Cerebellar cortex (tissue), 1 donor: ENCODE results near the gene ADGRE2.

Experiments used
- DNase-seq: peaks from one replicate; pipeline ENCODE4 v3.0.0-alpha.2; 2015; ENCODE audit warnings: low spot score

Gene ADGRE2

DNA sequence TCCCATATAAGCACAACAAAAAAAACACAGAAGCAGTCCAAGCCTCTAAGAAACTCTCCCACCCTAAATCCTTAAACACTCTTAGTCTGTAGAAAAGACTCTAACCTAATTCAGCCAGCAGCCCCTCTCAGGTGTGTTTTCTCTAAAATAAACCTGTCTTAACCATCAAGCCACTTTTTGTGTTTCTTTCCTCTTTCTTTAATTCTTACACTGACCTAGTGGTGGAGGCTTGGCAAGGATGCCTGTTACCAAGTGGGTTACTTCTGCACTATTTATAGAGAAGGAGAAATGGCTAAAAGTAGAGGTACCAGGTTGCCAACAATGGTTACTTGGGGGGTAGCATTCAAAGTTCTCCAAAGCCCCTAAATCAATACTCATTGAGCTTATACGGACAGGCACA, 44.8 kb downstream of the ADGRE2 start:
- DNase-seq: no peak

DNA sequence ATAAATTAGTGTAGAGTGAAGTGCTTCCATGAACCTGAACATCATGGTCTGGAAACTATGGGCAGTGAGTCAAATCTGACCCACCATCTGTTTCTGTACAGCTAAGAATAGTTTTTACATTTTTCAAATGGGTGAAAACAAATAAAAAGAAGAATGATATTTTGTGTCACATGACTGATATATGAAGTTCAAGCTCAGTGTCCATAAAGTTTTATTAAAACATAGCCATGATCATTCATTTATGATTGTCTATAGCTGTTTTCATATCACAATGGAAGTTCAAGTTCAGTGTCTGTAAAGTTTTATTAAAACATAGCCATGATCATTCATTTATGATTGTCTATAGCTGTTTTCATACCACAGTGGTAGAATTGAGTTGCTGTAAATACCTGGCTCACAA, 45.9 kb downstream of the ADGRE2 start:
- DNase-seq: no peak

DNA sequence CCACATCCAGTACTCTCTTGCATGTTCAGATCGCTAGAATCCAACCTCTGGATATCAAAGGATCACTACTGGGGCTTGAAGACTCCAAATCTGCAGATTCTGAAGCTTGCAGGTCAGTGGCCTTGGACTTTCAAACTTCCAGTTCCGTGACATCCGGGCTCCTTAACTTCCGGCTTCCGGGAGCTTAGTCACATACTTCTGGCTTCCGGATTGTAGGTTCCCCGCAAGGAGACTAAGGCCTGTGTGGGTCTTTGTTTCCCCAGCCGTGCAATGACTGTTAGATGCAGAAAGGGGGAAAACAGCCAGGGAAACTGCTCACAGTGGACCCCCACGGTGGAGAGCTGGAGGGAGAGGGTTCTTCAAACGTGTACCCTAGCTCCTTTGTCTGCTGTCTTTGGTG, 47.2 kb downstream of the ADGRE2 start:
- no peak for DNase-seq

DNA sequence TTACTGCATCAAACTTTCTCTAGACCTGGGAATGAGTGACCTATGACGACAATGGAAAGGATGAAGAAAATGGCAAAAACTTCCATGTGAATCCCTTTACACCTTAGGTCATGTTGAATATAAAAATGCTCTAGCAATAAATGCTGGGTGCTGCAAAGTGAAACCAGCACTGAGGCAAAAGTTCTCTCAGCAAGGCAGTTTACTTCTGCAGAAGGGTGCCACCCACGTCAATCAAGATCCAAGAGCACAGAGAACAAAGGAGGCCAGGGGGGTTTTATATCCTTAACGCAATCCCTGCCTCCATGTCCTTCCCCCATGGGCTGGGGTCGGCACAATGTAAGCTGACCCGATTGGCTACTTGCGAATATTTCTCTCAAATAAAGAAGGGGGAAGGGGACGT, 49.8 kb downstream of the ADGRE2 start:
- no peak for DNase-seq

DNA sequence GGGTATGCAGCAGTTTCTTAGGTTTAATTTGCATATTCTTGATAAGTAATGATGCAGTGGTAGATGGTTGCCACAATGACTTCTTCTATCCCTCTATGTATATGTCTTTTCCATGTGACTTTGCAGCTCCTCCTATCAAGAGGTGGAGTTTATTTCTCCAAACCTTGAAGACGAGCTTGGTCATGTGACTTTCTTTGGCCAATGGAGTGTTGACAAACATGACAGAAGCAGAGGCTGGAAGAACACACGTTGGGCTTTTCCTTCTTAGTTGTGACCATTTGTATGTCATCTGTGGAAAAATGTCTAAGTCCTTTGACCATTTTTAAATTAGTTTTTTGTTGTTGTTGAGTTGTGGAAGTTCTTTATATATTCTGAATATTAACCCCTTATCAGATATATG, 56.2 kb downstream of the ADGRE2 start:
- no peak for DNase-seq

DNA sequence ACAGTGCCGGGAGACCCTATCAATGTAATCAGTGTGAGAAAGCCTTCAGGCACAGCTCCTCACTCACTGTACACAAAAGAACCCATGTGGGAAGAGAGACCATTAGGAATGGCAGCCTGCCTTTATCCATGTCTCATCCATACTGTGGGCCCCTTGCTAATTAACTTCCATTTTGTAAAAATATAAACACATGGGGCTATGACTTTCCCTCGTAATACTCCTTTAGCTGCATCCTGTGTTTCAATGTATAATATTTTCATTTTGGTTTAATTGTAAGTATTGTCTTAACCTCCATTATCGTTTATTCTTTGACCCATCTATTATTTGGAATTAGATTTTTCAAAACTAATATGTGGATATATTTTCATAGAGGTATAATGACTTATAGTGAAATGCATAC, 59.2 kb downstream of the ADGRE2 start:
- no peak for DNase-seq

DNA sequence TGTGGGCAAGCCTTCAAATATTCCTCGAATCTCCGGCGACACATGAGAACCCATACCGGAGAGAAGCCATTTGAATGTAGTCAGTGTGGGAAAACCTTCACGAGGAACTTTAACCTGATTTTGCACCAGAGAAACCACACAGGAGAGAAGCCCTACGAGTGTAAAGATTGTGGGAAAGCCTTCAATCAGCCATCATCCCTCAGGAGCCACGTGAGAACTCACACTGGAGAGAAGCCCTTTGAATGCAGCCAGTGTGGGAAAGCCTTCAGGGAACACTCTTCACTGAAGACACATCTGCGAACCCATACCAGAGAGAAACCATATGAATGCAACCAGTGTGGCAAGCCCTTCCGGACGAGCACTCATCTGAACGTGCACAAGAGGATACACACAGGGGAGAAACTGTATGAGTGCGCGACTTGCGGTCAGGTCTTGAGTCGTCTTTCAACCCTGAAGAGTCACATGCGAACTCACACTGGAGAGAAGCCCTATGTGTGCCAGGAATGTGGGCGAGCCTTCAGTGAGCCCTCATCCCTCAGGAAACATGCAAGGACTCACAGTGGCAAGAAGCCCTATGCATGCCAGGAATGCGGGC, 59.7 kb downstream of the ADGRE2 start:
- DNase-seq: no peak

DNA sequence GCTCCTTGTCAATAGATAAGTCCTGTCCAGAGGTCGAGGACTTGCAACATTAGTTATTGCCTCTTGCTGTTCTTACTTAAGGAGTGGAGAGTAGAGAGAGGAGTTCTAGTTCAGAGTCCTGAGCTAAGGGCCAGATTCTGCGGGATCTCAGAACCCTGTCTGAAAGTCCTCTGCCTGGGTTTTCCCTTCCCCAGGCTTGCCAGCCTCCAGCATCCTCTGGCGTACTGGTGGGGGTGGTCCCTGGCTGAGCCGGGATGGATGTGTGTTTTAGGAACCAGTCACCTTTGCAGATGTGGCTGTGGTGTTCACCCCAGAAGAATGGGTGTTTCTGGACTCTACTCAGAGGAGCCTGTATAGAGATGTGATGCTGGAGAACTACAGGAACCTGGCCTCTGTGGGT, 62.5 kb downstream of the ADGRE2 start:
- no peak for DNase-seq

DNA sequence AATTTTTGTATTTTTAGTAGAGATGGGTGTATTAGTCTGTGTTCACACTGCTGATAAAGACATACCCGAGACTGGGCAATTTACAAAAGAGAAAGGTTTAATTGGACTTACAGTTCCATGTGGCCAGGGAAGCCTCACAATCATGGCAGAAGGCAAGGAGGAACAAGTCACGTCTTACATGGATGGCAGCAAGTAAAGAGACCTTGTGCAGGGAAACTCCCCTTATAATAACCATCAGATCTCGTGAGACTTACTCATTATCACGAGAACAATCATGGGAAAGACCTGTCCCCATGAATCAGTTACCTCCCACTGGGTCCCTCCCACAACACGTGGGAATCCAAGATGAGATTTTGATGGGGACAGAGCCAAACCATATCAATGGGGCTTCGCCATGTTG, 73.9 kb downstream of the ADGRE2 start:
- no peak for DNase-seq

DNA sequence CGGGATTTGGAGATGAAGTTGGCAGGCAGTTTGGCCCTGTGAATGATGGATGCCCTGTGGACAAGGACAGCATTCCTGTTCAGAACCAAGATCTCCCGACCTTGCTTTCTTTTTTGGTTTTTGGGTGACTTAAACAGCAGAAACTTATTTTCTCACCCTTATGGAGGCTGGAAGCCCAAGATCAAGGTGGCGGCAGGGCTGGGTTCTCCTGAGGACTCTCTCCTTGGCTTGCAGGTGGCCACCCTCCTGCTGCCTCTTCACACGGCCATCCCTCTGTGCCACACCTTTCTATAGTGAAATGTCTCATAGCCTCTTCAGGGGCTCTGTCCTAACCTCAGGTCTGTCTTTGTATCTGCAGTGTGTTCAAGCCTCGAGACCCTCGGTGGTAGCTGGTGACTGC, 74.5 kb downstream of the ADGRE2 start:
- no peak for DNase-seq

DNA sequence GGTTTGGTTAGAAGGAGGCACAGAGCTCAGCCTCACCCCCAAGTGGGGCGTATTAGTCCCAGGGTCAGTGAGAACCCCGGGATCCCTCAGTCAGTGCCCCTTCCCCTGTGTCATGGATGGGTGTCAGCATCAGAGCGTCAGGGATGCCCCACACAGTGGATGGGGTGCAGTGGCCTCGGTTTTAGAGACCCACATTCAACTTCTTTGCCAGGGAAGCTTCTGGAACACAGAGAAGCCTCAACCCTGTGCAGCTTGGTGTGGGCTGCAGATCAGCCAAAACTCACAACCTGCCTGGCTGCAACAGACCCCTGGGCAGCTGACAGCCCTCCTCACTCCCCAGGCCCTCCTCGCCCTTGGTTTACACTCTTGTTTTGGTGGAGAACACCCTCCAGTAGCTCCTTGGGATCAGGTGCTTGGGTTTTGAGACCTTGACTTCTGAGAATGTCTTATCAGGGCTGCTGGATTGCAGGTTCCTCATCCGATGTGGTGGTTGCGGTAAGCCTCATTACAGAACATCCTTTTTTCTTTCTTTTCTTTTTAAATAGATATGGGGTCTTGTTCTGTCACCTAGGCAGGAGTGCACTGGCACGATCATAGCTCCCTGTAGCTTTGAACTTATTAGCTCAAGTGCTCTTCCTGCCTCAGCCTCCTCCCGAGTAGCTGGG, 77.5 kb downstream of the ADGRE2 start:
- DNase-seq: no peak

DNA sequence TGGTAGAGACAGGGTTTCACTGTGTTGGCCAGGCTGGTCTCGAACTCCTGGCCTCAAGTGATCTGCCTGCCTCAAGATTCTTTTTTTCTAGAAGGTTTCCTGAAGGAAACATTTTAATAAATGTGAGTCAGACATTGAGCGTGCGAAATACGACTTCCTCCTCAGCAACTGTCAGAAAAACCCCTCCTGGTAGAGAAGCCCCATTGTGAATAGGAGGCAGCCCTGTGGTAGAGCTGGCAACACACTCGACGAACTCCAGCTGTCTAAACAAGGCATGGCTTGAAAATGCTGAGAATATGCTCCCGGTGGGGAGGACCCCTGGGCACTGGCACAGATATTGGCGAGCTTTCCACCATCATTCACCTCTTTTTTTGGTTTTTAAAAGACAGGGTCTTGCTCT, 78.7 kb downstream of the ADGRE2 start:
- no peak for DNase-seq

DNA sequence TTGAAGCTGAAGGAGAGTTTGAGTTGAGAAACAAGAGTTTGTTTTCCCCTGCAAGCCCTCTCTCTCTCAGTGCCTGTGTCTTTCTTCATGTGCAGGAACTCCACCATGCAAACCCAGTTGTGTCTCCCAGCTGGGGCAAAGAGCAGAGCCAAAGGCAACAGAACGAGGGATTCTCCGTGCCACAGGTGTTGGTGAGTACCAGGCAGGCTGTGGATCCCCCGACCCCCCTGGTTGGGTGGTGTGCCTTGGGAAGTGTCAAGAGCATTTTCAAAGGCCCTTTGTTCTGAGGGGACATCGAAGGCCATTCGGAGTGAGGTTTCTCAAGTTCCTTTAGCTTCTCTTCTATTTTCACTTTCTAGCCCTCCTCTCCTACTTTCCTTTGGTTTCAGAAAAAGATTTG, 82.9 kb downstream of the ADGRE2 start:
- DNase-seq: no peak

DNA sequence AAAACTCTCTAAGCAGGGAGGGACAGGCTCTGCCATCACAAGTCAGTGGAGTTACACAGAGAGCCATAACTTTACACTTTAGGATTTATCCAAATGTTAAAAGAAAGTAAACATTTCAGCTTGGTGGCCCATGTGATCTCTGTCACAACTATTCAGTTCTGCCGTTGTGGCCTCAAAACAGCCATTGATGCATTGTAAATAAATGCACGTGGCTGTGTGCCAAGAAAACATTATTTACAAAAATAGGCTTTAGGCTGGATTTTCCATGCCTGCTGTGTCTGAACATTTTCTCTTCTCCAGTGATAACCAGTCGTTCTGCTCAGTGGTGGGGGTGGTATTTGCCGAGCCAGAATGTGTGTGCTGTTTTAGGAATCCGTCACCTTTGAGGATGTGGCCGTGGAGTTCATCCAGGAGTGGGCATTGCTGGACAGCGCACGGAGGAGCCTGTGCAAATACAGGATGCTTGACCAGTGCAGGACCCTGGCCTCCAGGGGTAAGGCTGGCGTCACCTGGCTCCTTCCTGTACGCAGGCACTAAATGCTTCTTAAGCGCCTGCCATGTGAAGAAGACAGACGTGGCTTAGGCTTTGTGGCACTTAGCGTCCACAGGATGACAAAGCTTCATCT, 83.6 kb downstream of the ADGRE2 start:
- no peak for DNase-seq

DNA sequence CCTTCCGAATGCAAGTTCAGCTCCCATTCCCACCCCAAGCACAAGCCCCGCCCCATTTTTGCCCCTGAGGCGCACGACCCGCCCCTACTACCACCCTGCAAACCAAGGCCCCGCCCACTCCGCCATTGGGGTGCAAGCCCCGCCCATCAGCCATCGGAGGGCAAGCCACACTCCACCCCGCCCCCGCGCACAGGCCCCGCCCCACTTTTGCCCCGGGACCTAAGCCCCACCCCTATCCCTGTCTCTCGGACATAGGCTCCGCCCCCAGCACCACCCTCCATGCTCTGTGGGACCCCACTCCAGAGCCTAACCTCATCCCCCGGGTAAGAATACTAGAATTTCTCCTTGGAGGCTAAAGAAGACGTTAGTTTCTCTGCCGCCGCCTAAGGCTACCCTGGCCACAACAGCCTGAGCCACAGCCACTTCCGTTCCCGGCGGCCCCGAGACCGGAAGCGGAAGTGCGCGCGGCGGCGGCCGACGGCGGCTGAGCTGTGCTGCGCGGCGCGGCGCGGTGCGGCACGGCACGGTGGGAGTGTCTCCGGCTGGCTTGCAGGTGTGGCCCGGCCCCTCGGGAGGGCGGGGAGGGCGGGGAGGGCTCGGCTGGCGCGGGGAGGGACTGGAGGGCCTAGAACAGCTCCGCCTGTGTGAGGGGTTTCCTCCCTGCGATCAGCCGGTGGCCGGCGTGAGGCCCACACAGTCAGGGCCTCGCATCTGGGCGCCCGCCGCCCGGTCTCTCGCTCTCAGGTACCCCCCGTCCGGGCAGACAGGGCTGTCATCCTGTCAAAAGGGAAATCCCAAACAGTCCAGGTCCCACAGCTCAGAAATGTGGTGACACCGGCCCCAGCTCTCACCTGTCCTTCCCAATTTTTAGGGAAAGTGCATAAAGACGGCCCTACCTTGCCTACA, 88.5 kb downstream of the ADGRE2 start, which contains the start of gene ZNF333:
TSS of gene ZNF333 (plus strand) at position 451 of the 906 bp plus-strand sequence. CDS start 3,444 bp downstream, outside the sequence.
- peak; percentile 89 for DNase-seq

DNA sequence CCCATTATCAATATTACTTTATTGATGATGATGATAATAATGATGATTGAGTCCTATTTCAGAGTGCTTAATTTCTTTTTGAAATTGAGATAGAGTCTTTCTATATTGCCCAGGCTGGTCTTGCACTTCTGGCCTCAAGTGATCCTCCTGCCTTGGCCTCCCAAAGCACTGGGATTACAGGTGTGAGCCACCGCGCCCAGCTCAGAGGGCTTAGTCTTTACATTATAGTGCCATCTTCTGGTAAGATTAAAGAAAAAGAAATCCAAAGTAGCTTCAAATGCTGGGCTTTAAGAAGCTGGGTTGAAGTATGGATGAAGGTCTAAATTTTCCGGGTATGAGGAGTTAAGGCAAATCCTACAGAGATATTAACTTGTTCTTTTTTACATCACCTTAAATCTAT, 91.9 kb downstream of the ADGRE2 start:
- peak; percentile 12 for DNase-seq

DNA sequence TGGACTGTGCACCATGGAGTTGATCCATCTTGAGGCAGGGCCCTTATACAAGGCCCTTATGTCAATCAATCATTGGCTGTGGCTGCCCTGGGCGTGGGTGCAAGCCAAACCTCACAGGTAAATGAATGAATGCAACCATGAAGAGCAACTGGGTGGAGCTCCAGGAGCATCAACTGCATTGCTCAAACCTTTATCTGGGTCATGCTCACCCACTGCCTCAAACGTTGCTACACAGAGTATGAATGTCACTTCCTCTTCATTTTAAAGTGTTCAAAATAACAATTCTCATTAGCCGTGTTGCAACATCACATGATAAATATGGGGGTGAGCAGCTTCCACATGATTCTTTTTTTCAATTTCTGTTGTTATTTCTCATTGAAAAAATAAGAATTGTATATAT, 94.9 kb downstream of the ADGRE2 start:
- no peak for DNase-seq
